WTC11 (cell line): ENCODE measurements around the gene TOX2. TPM values are rescaled to one million over a fixed set of nuclear protein-coding genes. Genes with fewer than 3 reads are reported as not detected.

ENCODE experiments used
- ATAC-seq: fragments of 200-7000 bp; cut with Tn5 transposase; 2 replicates; pipeline ENCODE4 v1.10.0; 2021; ENCODE audit warnings: mild to moderate bottlenecking, moderate library complexity
- CTCF ChIA-PET: fragments of 300-600 bp; sonication (Branson Sonifier 250); formaldehyde crosslinking; loops from one replicate; lab custom pipeline; 2021; ENCODE audit warnings: antibody characterized with exemption; lab: Charles Lee
- POLR2A ChIA-PET: fragments of 350-600 bp; sonication (Branson Sonifier 250); formaldehyde crosslinking; loops from one replicate; lab custom pipeline; 2021; ENCODE audit warnings: antibody characterized with exemption; lab: Charles Lee
- DNase-seq: peaks from one replicate; pipeline ENCODE4 v3.0.0; 2021; ENCODE audit warnings: low spot score
- H3K27ac Mint-ChIP-seq: 2 replicates; pipeline ENCODE4 v1.8.0; 2021; ENCODE audit warnings: mixed read lengths
- H3K27me3 Mint-ChIP-seq: 2 replicates; pipeline ENCODE4 v1.8.0; 2021; ENCODE audit warnings: low read depth, mild to moderate bottlenecking, moderate library complexity, mixed read lengths
- H3K36me3 Mint-ChIP-seq: 2 replicates; pipeline ENCODE4 v1.8.0; 2021; ENCODE audit warnings: mixed read lengths
- H3K4me1 Mint-ChIP-seq: 2 replicates; pipeline ENCODE4 v1.8.0; 2022; ENCODE audit warnings: mixed read lengths
- H3K4me3 Mint-ChIP-seq: 2 replicates; pipeline ENCODE4 v1.8.0; 2021; ENCODE audit warnings: mild to moderate bottlenecking, moderate library complexity, mixed read lengths
- H3K9me3 Mint-ChIP-seq: 2 replicates; pipeline ENCODE4 v1.8.0; 2021; ENCODE audit warnings: mixed read lengths
- JUN ChIP-seq: sonication (generic); formaldehyde crosslinking; IDR thresholded peaks from 2 replicates; pipeline ENCODE4 v1.8.0; 2023; ENCODE audit warnings: mild to moderate bottlenecking, missing genetic modification reagents
- MXD4 ChIP-seq: fragments of 250-450 bp; sonication (Bioruptor Pico); IDR thresholded peaks from 2 replicates; pipeline ENCODE4 v1.8.0; 2021; ENCODE audit warnings: mild to moderate bottlenecking, moderate library complexity, borderline replicate concordance
- NR1H2 ChIP-seq: sonication (generic); formaldehyde crosslinking; IDR thresholded peaks from 2 replicates; pipeline ENCODE4 v1.9.0; 2021; ENCODE audit warnings: mild to moderate bottlenecking, moderate library complexity, missing genetic modification reagents
- RELA ChIP-seq: sonication (generic); formaldehyde crosslinking; IDR thresholded peaks from 2 replicates; pipeline ENCODE4 v1.8.1; 2022; ENCODE audit warnings: missing genetic modification reagents, mild to moderate bottlenecking, borderline replicate concordance
- SP1 ChIP-seq: sonication (generic); formaldehyde crosslinking; conservative IDR thresholded peaks from 2 replicates; pipeline ENCODE4 v1.8.1; 2022; ENCODE audit warnings: missing genetic modification reagents
- TEAD4 ChIP-seq: sonication (generic); formaldehyde crosslinking; IDR thresholded peaks from 2 replicates; pipeline ENCODE4 v1.8.0; 2022; ENCODE audit warnings: mild to moderate bottlenecking, missing genetic modification reagents
- ZNF232 ChIP-seq: sonication (generic); formaldehyde crosslinking; IDR thresholded peaks from 2 replicates; pipeline ENCODE4 v1.8.0; 2022; ENCODE audit warnings: mild to moderate bottlenecking, missing genetic modification reagents
- ZNF423 ChIP-seq: fragments of 250-450 bp; sonication (Bioruptor Pico); IDR thresholded peaks from 2 replicates; pipeline ENCODE4 v2.1.2; 2022; ENCODE audit warnings: mild to moderate bottlenecking, moderate library complexity
- total RNA-seq: library from RNA; stranded (reverse); gene quantifications from 3 replicates; pipeline ENCODE4 v1.2.3, GENCODE V29; 2021
- TF ChIP-seq, protein P1 (sequence below): sonication (generic); formaldehyde crosslinking; IDR thresholded peaks from 2 replicates; pipeline ENCODE4 v1.8.1; 2023; ENCODE audit warnings: mild to moderate bottlenecking, missing genetic modification reagents, moderate library complexity
- TF ChIP-seq, protein P2 (sequence below): fragments of 250-450 bp; sonication (Bioruptor Pico); IDR thresholded peaks from 2 replicates; pipeline ENCODE4 v1.9.0; 2021; ENCODE audit warnings: mild to moderate bottlenecking
- TF ChIP-seq, protein P3 (sequence below): sonication (generic); formaldehyde crosslinking; IDR thresholded peaks from 2 replicates; pipeline ENCODE4 v1.8.1; 2023; ENCODE audit warnings: mild to moderate bottlenecking, missing genetic modification reagents
- TF ChIP-seq, protein P4 (sequence below): sonication (generic); formaldehyde crosslinking; IDR thresholded peaks from 2 replicates; pipeline ENCODE4 v1.8.0; 2022; ENCODE audit warnings: mild to moderate bottlenecking, missing genetic modification reagents

Gene TOX2
- total RNA-seq, 1 experiment from 2014 or later: 3.4 TPM

DNA sequence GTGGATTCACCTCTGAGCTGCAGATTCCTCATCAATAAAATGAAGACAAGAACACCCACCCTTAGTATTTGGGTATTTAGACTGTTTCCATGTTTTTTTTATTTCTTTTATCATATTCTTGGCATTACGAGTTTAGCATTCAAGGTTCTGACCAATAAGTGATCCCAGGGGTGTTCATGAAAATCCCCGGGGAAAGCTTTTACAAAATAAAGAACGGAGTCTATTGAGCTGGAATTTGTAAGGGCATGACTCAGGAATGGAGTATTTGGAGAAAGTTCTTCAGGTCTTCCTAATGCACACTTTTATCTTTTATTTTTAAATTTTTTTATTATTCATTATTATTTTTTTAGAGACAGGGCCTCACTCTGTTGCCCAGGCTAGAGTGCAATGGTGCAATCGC, 19.4 kb upstream of the TOX2 start (continued):
- no peak for TF ChIP-seq ZNF232 (CRISPR knock-in tag)
- TF ChIP-seq, protein P1, sequence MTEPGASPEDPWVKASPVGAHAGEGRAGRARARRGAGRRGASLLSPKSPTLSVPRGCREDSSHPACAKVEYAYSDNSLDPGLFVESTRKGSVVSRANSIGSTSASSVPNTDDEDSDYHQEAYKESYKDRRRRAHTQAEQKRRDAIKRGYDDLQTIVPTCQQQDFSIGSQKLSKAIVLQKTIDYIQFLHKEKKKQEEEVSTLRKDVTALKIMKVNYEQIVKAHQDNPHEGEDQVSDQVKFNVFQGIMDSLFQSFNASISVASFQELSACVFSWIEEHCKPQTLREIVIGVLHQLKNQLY (CRISPR knock-in tag): no peak
- TF ChIP-seq TEAD4: no peak
- no peak for TF ChIP-seq ZNF423 (CRISPR knock-in tag)
- TF ChIP-seq, protein P2, sequence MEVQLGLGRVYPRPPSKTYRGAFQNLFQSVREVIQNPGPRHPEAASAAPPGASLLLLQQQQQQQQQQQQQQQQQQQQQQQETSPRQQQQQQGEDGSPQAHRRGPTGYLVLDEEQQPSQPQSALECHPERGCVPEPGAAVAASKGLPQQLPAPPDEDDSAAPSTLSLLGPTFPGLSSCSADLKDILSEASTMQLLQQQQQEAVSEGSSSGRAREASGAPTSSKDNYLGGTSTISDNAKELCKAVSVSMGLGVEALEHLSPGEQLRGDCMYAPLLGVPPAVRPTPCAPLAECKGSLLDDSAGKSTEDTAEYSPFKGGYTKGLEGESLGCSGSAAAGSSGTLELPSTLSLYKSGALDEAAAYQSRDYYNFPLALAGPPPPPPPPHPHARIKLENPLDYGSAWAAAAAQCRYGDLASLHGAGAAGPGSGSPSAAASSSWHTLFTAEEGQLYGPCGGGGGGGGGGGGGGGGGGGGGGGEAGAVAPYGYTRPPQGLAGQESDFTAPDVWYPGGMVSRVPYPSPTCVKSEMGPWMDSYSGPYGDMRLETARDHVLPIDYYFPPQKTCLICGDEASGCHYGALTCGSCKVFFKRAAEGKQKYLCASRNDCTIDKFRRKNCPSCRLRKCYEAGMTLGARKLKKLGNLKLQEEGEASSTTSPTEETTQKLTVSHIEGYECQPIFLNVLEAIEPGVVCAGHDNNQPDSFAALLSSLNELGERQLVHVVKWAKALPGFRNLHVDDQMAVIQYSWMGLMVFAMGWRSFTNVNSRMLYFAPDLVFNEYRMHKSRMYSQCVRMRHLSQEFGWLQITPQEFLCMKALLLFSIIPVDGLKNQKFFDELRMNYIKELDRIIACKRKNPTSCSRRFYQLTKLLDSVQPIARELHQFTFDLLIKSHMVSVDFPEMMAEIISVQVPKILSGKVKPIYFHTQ: no peak
- TF ChIP-seq SP1 (CRISPR knock-in tag): no peak
- TF ChIP-seq, protein P3, sequence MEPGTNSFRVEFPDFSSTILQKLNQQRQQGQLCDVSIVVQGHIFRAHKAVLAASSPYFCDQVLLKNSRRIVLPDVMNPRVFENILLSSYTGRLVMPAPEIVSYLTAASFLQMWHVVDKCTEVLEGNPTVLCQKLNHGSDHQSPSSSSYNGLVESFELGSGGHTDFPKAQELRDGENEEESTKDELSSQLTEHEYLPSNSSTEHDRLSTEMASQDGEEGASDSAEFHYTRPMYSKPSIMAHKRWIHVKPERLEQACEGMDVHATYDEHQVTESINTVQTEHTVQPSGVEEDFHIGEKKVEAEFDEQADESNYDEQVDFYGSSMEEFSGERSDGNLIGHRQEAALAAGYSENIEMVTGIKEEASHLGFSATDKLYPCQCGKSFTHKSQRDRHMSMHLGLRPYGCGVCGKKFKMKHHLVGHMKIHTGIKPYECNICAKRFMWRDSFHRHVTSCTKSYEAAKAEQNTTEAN (CRISPR knock-in tag): no peak
- TF ChIP-seq NR1H2 (CRISPR knock-in tag): no peak

DNA sequence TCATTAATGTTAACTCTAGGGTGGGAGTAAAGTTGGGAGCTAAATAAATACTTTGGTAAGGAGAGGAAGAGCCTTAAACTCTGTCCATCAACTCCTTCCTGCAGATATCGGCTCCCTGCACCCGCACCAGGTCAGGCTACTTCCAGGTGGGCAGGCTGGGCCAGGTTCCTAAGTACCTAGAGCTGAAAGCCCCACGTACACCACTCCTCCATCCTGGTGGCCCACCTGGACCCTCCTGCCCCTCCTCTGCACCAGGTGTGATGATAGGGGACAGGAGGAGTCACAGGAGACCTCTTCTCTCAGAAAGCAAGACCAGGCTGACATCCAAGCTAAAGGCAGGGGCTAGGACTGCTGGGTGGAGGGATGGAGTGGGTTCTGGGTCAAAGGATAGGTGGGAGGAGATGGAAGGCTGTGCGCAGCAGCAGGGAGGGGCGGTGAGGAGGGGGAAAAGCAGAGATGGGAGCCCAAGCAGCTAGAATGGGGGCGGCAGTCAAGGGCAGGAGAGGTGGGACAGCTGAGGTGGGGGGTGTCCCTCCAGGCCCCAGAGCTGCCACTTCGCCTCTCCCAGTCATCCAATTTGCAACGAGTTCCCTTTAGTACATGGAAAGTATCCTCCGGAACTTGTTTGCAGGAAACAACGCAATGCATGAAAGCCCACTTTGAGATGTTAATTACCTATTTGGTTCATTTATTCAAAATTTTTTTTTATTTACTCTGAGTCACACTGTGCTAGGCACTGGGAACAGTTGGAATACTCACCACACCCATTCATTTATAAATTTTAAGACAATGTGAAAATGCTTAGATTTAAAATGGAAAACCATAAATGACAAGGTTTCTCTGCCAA, 15.2 kb upstream of the TOX2 start:
- TF ChIP-seq MXD4 (no peak), RELA (no peak)
- TF ChIP-seq, protein P2: no peak
- TF ChIP-seq, protein P1 (CRISPR knock-in tag): no peak
- TF ChIP-seq, protein P4, sequence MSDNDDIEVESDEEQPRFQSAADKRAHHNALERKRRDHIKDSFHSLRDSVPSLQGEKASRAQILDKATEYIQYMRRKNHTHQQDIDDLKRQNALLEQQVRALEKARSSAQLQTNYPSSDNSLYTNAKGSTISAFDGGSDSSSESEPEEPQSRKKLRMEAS (CRISPR knock-in tag): peak; percentile 22; the same call in 1 of the 2 replicates
- H3K27ac Mint-ChIP-seq: no peak overlapping the region
- H3K9me3 Mint-ChIP-seq: peaks cover 12% of the 10 kb centered on the region
- H3K4me3 Mint-ChIP-seq: peak overlapping the region; percentile 35; the same call in 1 of the 2 replicates
- ATAC-seq (peak; percentile 56), DNase-seq (no peak)
- peaks cover 50% of the 10 kb centered on the region for H3K4me1 Mint-ChIP-seq
- H3K27me3 Mint-ChIP-seq: peaks cover 17% of the 10 kb centered on the region
- POLR2A ChIA-PET: interaction anchor here (0.6 kb wide), 1 partner anchor 213 kb away, joined by 4 read pairs; no protein-coding TSS in a partner anchor
- peaks cover 10% of the 10 kb centered on the region for H3K36me3 Mint-ChIP-seq
- CTCF ChIA-PET: interaction anchor here (1.0 kb wide), 1 partner anchor 59 kb away, joined by 3 read pairs; no protein-coding TSS in a partner anchor

DNA sequence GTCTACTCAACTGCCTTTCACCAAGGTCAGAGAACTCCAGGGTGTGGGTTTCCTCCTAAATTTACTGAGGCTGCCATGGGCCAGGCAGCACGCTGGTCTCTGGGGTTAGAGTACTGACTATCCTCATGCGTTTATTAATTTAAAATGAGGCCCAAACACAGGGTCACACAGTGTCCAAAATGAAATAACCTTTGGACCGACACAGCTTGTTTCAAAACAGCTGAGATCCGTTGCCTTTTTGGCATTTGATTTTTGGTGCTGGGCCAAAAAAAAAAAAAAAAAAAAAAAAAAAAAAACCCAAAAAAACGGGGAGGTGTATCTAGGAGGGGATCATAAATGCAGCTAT, 14.6 kb upstream of the TOX2 start:
- POLR2A ChIA-PET: interaction anchor here (0.6 kb wide), 1 partner anchor 212 kb away, joined by 4 read pairs; no protein-coding TSS in a partner anchor
- TF ChIP-seq JUN (CRISPR knock-in tag): no peak
- ATAC-seq: no peak
- H3K27me3 Mint-ChIP-seq: peaks cover 17% of the 10 kb centered on the region
- H3K9me3 Mint-ChIP-seq: peaks cover 12% of the 10 kb centered on the region
- H3K27ac Mint-ChIP-seq: no peak overlapping the region
- H3K36me3 Mint-ChIP-seq: peaks cover 10% of the 10 kb centered on the region
- H3K4me1 Mint-ChIP-seq: peaks cover 48% of the 10 kb centered on the region
- H3K4me3 Mint-ChIP-seq: no peak overlapping the region
- no peak for DNase-seq
- CTCF ChIA-PET: interaction anchor here (1.0 to 2.1 kb wide), 3 partner anchors 11 to 60 kb away, joined by 3 to 7 read pairs (median 7); no protein-coding TSS in a partner anchor
